Astrocyte of the spinal cord (primary cell): ENCODE measurements around the gene RNF113B.

ENCODE experiments used
- DNase-seq: peaks from one replicate; pipeline ENCODE4 v3.0.0; 2011; ENCODE audit warnings: low read depth, low spot score
- H3K4me3 ChIP-seq: 2 replicates; pipeline ENCODE4 v1.5.1; 2011; ENCODE audit warnings: low read depth, mild to moderate bottlenecking, low read length, moderate library complexity
- CTCF ChIP-seq: IDR thresholded peaks from 2 replicates; pipeline ENCODE4 v1.5.1; 2012; ENCODE audit warnings: low read depth, mild to moderate bottlenecking, low read length, inconsistent platforms
- in situ Hi-C: cut with HindIII; loops from 2 replicates; pipeline ENCODE4 v1.10.0; 2017; ENCODE audit warnings: low sequenced_read_pairs

The RNF113B gene

DNA sequence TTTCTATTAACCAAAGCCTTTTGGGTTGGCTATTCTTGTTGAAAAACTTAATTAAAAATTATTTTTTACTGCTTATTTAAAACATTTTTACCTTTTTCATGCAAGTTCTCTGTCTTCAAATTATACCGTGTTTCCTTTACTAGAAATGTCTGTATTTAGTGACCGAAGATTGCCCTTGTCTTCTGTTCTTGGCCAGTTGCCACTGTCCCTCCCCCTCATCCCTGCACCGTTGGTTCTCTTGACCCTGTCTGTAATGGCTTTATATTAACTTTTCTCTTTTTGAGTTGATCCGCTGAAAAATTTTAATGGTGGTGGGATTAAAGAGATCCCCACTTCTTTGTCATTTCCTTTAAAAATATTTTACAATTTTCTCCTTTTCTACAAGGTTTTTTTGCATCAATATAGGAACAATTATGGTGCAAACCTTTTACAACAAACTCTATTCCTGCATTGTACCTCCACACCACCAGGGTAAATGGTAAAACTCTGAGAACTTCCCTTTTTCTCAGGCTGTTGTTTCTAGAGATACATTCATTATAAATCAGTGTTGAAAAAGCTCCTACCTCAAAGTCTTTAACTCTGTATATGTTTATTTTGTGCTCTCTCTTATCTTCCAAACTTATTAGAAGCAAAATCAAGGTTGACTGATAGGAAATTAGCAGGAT lies 12.9 kb upstream of the RNF113B start:
- H3K4me3 ChIP-seq = no peak overlapping the region
- DNase-seq = no peak
- in situ Hi-C loops = no loop called here
- TF ChIP-seq CTCF = peak; percentile 8

GRCh38 chr13:98188544-98189166 lies 11.6 kb upstream of the RNF113B start:
- H3K4me3 ChIP-seq = no peak overlapping the region
- in situ Hi-C loops = no loop called here
- no peak for TF ChIP-seq CTCF
- DNase-seq = no peak

- no peak overlapping the region for H3K4me3 ChIP-seq
- no peak for DNase-seq
- no peak for TF ChIP-seq CTCF
- in situ Hi-C loops = no loop called here
Observed at GRCh38 chr13:98187965-98188261, 10.8 kb upstream of the RNF113B start.

DNA sequence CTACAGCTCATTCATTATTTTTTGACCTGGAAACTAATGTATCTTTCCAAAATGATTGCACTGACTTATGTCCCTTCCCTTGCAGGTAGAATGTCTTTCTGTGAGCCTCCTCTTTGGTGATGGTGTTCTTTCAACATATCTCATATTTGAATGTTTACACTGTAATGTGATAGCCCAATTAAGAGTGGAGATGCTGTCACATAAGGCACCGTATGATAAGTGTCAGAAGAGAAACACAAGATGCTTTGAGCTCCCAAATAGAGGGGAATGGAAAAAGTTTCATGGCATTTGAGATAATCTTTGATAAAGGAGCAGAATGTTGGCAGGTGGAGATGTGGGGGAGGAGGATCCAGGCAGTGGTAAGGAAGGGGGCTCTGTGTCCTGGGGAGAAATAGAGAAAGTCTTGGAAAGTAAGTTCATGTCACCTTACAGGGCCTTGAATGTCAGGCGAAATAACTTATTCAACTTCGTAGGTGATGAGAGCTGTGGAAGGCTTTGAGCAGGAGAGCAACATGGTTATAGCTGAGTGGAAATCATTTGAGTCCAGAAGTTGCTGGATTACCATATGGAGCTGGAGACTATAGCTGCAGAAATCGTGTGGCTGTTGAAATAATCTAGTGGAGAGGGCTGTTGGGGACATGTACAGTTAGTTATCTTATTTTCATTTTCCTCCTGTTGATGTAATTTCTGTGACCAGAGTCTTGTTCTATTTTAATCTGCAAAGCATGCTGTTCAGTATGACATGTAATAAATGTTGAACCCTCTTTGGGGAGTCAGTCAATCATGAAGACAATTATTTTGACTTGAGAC lies 10.3 kb upstream of the RNF113B start:
- TF ChIP-seq CTCF = no peak
- DNase-seq = no peak
- in situ Hi-C loops = no loop called here
- no peak overlapping the region for H3K4me3 ChIP-seq

GRCh38 chr13:98184792-98185191 lies 7.7 kb upstream of the RNF113B start:
- no peak for TF ChIP-seq CTCF
- peak; percentile 57 for DNase-seq
- H3K4me3 ChIP-seq = no peak overlapping the region
- in situ Hi-C loops = no loop called here

- no peak for TF ChIP-seq CTCF
- H3K4me3 ChIP-seq = no peak overlapping the region
- in situ Hi-C loops = no loop called here
- no peak for DNase-seq
Observed at GRCh38 chr13:98182589-98182988, 5.5 kb upstream of the RNF113B start.
